GM12878 (cell line): Measurements from ENCODE around the gene C1QC. TPM values are rescaled to one million over a fixed set of nuclear protein-coding genes. Genes with fewer than 3 reads are reported as not detected.
A peak's percentile ranks its signal among the peaks of the same experiment; 100 is the strongest.

ENCODE experiments used
- ATAC-seq: fragments of 200-7000 bp; cut with Tn5 transposase; 3 replicates; pipeline ENCODE4 v1.9.1; 2020; ENCODE audit warnings: mild to moderate bottlenecking, moderate library complexity
- BruUV-seq: library from RNA; stranded (reverse); fragments of 400-500 nt; replicated peaks from 2 replicates; lab custom pipeline; 2021; lab: Mats Ljungman, UMichigan
- CTCF ChIA-PET: fragments of 300-600 bp; sonication (Branson Sonifier 250); formaldehyde crosslinking; extraction: SDS; loops from one replicate; lab custom pipeline; 2021; ENCODE audit warnings: inconsistent platforms; lab: Yijun Ruan, JAX
- POLR2A ChIA-PET: fragments of 350-600 bp; formaldehyde crosslinking; extraction: SDS; loops from one replicate; lab custom pipeline; 2021; ENCODE audit warnings: inconsistent platforms; lab: Charles Lee
- RAD21 ChIA-PET: fragments of 300-600 bp; sonication (Branson Sonifier 250); formaldehyde crosslinking; loops from one replicate; lab custom pipeline; 2023; ENCODE audit warnings: antibody characterized with exemption; ENCODE audit not compliant: unreplicated experiment; lab: Charles Lee
- SMC1A ChIA-PET: fragments of 300-600 bp; sonication (Branson Sonifier 250); formaldehyde crosslinking; loops from one replicate; lab custom pipeline; 2023; ENCODE audit not compliant: unreplicated experiment, uncharacterized antibody; lab: Charles Lee
- DNase-seq: peaks from one replicate; pipeline ENCODE4 v3.0.0-alpha.2; 2011; ENCODE audit warnings: low read depth, low spot score
- FAIRE-seq: peaks from 3 replicates; lab custom pipeline; 2011; peaks lifted over from hg19 to GRCh38; lab: Jason Lieb, UNC
- H2AFZ ChIP-seq: 2 replicates; pipeline ENCODE4 v1.6.0; 2011; ENCODE audit warnings: low read depth, low read length, control low read depth; ENCODE audit not compliant: control insufficient read depth
- H3K27ac ChIP-seq: 2 replicates; pipeline ENCODE4 v1.5.1; 2011; ENCODE audit warnings: control low read depth; ENCODE audit not compliant: control insufficient read depth, insufficient read depth
- H3K27me3 ChIP-seq, 2 experiments: replicated peaks in 1 of 2; 2 replicates each; pipeline versions ENCODE4 v1.6.0 to v1.6.1; 2011; ENCODE audit warnings: low read length in 1 of 2; ENCODE audit not compliant: control insufficient read depth in 2 of 2, insufficient read depth in 2 of 2
- H3K36me3 ChIP-seq, 2 experiments: 2 replicates each; pipeline ENCODE4 v1.5.1; 2011; ENCODE audit warnings: low read length in 1 of 2; ENCODE audit not compliant: control insufficient read depth in 2 of 2, insufficient read depth in 2 of 2
- H3K4me1 ChIP-seq: 2 replicates; pipeline ENCODE4 v1.6.1; 2011; ENCODE audit warnings: mild to moderate bottlenecking, low read length, moderate library complexity, mixed read lengths; ENCODE audit not compliant: control insufficient read depth, insufficient read depth
- H3K4me2 ChIP-seq: 2 replicates; pipeline ENCODE4 v1.6.0; 2011; ENCODE audit warnings: control low read depth; ENCODE audit not compliant: control insufficient read depth, insufficient read depth
- H3K4me3 ChIP-seq: fragments of 200-600 bp; sonication (generic); 2 replicates; pipeline ENCODE4 v1.5.1; 2016
- H3K79me2 ChIP-seq: 2 replicates; pipeline ENCODE4 v1.6.0; 2011; ENCODE audit warnings: low read length; ENCODE audit not compliant: control insufficient read depth, insufficient read depth
- H3K9ac ChIP-seq: 2 replicates; pipeline ENCODE4 v1.8.0; 2011; ENCODE audit warnings: low read length, control low read depth, mixed read lengths; ENCODE audit not compliant: control insufficient read depth, insufficient read depth
- H3K9me3 ChIP-seq: replicated peaks from 3 replicates; pipeline ENCODE4 v1.5.1; 2011; ENCODE audit warnings: mild to moderate bottlenecking, low read length; ENCODE audit not compliant: control insufficient read depth, insufficient read depth
- H4K20me1 ChIP-seq: 2 replicates; pipeline ENCODE4 v1.6.0; 2011; ENCODE audit not compliant: control insufficient read depth, insufficient read depth
- EGR1 ChIP-seq, 2 experiments: IDR thresholded peaks; 1 replicate in 1 of 2; 2 replicates in 1 of 2; pipeline ENCODE4 v1.6.1; 2011 to 2012; ENCODE audit warnings: low read depth in 2 of 2, low read length in 2 of 2, borderline replicate concordance in 1 of 2, mild to moderate bottlenecking in 1 of 2, moderate library complexity in 1 of 2
- REST ChIP-seq: IDR thresholded peaks from 2 replicates; pipeline ENCODE4 v1.6.1; 2012; ENCODE audit warnings: mild to moderate bottlenecking, low read depth, low read length
- WGBS: methylation state at CpG from one replicate; pipeline ENCODE4 v1.1.6; 2016; ENCODE audit warnings: low lambda C conversion rate; ENCODE audit not compliant: insufficient replicate concordance, insufficient coverage; ENCODE audit errors: missing lambda C conversion rate; 5-methylcytosine and 5-hydroxymethylcytosine counted together
- in situ Hi-C: fragments of 300-500 bp; cut with MboI; formaldehyde crosslinking; loops from 9 replicates; pipeline ENCODE4 v1.14.3; 2018; ENCODE audit warnings: mixed read lengths
- intact Hi-C: fragments of 100-400 bp; cut with micrococcal nuclease; formaldehyde crosslinking; loops from one replicate; pipeline ENCODE4 v1.14.2; 2022; ENCODE audit not compliant: unreplicated experiment
- polyA plus RNA-seq, 11 experiments: library from polyadenylated mRNA; depleted of rRNA in 4 of 11; unstranded in 6 of 11; stranded (reverse) in 5 of 11; fragments of >200 nt; fragmentation: Nextera tagmentation in 4 of 11; fragmentation: Illumina TruSeq in 1 of 11; extraction: Ambion mirVana in 4 of 11; extraction: Trizol in 1 of 11; gene quantifications; 1 replicate in 1 of 11; 2 replicates in 10 of 11; pipeline versions ENCODE4 v1.2.1 to v1.2.3, GENCODE V29; 2011 to 2016; ENCODE audit warnings: inconsistent platforms in 2 of 11, missing spikeins in 2 of 11, low read depth in 1 of 11
- total RNA-seq, 4 experiments: library from RNA; depleted of rRNA in 3 of 4; stranded (reverse); fragments of >200 nt in 3 of 4; fragmentation: Illumina TruSeq in 1 of 4; extraction: Trizol in 1 of 4; gene quantifications; 2 replicates each; pipeline versions ENCODE4 v1.2.1 to v1.2.3, GENCODE V29; 2013 to 2021

Gene C1QC
- total and polyA plus RNA-seq, 10 of the 15 experiments (the other 5 are each of a cell fraction or from before 2014, with no cell fraction given) = 0.74 TPM; not detected in 9

GRCh38 chr1:22611530-22611947 is 31.9 kb upstream of the C1QC start:
- no peak overlapping the region for H3K9ac ChIP-seq
- H3K27me3 ChIP-seq = no peaks in the 10 kb centered on the region; a peak in 2 of 4 replicates
- H3K36me3 ChIP-seq = no peaks in the 10 kb centered on the region
- SMC1A ChIA-PET = no interaction called here
- H3K79me2 ChIP-seq = no peaks in the 10 kb centered on the region
- WGBS = 16% methylated on average over 7 of the region's 7 CpGs
- H4K20me1 ChIP-seq = no peaks in the 10 kb centered on the region; the same call in 1 of the 2 replicates
- FAIRE-seq = no peak
- in situ Hi-C loops (no loop called here), intact Hi-C loops (no loop called here)
- no peak overlapping the region for H3K4me2 ChIP-seq
- ATAC-seq = no peak
- no peak overlapping the region for H3K4me3 ChIP-seq
- TF ChIP-seq REST (peak; percentile 91), EGR1 (IDR thresholded peaks at IDR 0.05; ENCODE audit: borderline replicate concordance in 1 of 2, low read depth in 2 of 2, low read length in 2 of 2) (no peak)
- RAD21 ChIA-PET = no interaction called here
- H2AFZ ChIP-seq = no peak overlapping the region
- no peak overlapping the region for H3K27ac ChIP-seq
- H3K9me3 ChIP-seq = no peaks in the 10 kb centered on the region
- POLR2A ChIA-PET = no interaction called here
- no TSS peak for BruUV-seq
- DNase-seq = no peak
- H3K4me1 ChIP-seq = no peaks in the 10 kb centered on the region
- CTCF ChIA-PET = no interaction called here
